Astrocyte of the spinal cord (primary cell): ENCODE results near the gene HOXB9.

Experiments
- DNase-seq: peaks from one replicate; pipeline ENCODE4 v3.0.0; 2011; ENCODE audit warnings: low read depth, low spot score
- H3K4me3 ChIP-seq: 2 replicates; pipeline ENCODE4 v1.5.1; 2011; ENCODE audit warnings: low read depth, mild to moderate bottlenecking, low read length, moderate library complexity
- in situ Hi-C: cut with HindIII; loops from 2 replicates; pipeline ENCODE4 v1.10.0; 2017; ENCODE audit warnings: low sequenced_read_pairs
- TF ChIP-seq, protein P1 (sequence below): IDR thresholded peaks from 2 replicates; pipeline ENCODE4 v1.5.1; 2012; ENCODE audit warnings: low read depth, mild to moderate bottlenecking, low read length, inconsistent platforms

Gene HOXB9

DNA sequence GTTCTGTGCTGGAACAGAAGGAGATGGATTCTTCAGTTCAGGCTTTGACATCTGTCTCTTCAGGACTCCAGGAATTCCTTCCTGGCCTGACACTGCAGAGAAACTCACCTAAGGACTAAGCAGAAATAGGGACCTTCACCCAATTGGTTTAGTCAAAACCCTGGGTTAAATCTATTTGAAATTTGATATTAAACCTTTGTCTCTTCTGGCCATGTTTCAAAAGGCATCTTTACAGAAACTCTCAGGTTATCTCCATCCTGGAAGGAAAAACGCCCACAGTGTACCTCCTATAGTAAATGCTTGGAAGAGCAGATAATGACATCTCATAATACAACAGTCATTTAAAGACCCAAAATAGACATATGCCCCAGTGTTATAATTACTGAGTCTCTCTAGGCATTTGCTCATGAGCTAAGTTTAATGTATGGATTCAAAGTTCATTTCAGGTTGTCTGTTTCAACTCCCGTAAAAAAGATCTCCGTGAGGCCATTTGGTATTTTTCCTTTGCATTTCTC, 42.4 kb downstream of the HOXB9 start:
- in situ Hi-C loops, result no loop called here
- TF ChIP-seq, protein P1, sequence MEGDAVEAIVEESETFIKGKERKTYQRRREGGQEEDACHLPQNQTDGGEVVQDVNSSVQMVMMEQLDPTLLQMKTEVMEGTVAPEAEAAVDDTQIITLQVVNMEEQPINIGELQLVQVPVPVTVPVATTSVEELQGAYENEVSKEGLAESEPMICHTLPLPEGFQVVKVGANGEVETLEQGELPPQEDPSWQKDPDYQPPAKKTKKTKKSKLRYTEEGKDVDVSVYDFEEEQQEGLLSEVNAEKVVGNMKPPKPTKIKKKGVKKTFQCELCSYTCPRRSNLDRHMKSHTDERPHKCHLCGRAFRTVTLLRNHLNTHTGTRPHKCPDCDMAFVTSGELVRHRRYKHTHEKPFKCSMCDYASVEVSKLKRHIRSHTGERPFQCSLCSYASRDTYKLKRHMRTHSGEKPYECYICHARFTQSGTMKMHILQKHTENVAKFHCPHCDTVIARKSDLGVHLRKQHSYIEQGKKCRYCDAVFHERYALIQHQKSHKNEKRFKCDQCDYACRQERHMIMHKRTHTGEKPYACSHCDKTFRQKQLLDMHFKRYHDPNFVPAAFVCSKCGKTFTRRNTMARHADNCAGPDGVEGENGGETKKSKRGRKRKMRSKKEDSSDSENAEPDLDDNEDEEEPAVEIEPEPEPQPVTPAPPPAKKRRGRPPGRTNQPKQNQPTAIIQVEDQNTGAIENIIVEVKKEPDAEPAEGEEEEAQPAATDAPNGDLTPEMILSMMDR, result no peak
- peak overlapping the region; percentile 77 for H3K4me3 ChIP-seq
- DNase-seq, result no peak

DNA sequence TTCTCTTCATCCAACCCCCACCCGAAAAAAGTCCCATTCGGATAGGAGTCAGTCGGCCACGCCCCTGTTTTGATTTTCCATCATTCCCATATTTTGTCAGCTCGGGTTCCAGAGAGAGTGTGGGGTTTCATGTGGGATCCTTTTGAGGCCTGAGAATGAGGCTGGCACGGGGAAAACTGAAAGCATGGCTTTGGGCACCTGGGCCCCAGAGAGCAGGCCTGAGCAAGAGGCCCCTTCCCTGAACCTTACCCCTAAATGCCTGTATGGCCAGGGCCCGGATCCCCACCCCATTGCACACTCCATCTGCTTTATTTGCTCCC, 43.4 kb downstream of the HOXB9 start:
- H3K4me3 ChIP-seq, result peak overlapping the region; percentile 77
- TF ChIP-seq, protein P1, result no peak
- in situ Hi-C loops, result no loop called here
- no peak for DNase-seq

DNA sequence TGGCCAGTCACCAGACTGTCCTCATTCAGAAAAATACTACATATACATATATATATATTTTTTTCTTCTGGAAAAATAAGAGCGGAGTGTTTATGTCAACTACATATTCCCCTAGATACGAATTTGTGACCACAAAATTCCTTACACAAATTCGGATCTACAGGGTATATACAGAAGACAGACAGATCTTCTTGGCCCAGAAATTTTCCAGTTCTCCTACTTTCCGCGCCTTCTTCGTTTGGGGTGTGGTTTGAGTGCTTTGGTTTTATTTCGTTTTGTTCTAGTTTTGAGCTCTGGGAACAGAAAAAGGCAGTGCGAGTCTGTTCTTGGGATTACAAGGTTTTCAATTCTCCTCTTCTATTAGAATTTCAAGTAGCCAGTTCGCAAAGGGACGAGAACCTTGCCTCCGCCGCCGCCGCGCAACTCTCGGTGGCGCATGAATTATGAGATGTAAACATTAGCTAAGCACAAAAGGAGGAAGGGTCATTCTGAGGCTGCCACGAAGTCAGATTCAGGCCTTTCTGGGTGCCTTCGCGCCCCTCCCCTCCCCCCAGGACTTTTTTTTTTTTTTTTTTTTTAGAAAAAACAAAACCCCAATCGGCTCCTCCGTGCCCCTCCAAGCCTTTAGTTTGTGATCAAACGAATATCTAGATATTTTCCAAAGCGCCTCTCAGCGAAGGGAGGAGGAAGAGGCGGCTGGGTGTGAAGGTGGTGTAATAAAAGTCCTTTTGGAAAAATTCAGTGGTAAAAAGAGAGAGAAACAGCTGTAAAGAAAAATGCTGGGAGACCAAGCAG, 46.2 kb downstream of the HOXB9 start:
- in situ Hi-C loops, result no loop called here
- peak overlapping the region; percentile 77 for H3K4me3 ChIP-seq
- peak; percentile 81 for DNase-seq
- TF ChIP-seq, protein P1, result no peak

DNA sequence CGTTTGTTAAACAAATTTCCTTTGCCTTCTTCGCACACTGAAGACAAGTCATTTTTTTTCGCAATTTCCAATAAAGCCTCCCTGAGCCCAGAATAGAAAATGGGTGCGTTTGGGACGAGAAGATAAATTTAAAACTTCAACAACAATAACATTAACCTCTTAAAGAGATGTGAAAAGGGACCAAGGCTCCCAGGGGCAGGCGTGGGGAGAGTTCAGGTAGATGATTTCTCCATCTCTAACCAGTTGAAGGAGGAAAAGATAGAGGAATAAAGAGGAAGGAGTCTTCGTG, 46.7 kb downstream of the HOXB9 start:
- DNase-seq, result no peak
- TF ChIP-seq, protein P1, result no peak
- H3K4me3 ChIP-seq, result peak overlapping the region; percentile 77
- in situ Hi-C loops, result no loop called here

DNA sequence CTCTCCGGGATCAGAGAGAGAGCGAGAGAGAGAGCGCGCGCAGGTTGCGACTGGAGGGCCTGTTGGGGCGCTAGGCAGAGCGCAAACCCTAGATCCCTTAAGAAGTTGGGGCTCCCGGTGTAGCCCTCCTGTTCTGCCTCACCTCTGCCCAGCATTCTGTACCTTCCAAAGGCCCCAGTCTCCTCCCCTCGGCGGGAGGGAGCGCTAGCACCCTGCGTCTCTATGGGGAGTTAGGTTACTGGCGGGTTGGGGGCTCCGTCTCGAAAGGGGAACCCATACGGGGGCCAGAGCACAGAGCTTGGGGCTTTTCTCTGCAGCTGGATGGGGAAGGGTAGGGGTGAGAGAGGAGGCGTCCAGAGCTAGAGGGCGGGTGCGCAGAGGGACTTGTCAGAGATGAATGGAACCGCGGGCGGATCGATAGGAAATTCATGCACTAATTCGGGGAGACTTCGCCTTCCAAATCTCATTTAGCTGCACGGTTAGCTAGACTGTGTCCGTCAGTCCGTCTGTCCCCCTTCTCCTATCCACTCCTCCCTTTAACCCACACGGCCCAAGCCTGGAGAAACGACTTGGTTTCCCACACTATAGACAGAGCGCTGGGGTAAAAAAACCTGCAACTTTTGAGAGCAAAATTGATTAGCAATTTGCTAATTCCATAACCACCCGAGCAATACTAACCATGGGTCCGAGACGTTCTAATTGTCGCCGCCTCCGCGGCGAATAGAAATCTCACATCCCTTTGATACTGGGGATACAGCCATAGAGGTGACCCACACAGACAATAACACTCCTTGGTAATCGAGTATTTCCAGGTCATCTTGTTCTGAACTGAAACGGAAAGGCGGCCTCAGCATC, 47.3 kb downstream of the HOXB9 start:
- DNase-seq, result no peak
- TF ChIP-seq, protein P1, result no peak
- in situ Hi-C loops, result no loop called here
- peak overlapping the region; percentile 77 for H3K4me3 ChIP-seq

DNA sequence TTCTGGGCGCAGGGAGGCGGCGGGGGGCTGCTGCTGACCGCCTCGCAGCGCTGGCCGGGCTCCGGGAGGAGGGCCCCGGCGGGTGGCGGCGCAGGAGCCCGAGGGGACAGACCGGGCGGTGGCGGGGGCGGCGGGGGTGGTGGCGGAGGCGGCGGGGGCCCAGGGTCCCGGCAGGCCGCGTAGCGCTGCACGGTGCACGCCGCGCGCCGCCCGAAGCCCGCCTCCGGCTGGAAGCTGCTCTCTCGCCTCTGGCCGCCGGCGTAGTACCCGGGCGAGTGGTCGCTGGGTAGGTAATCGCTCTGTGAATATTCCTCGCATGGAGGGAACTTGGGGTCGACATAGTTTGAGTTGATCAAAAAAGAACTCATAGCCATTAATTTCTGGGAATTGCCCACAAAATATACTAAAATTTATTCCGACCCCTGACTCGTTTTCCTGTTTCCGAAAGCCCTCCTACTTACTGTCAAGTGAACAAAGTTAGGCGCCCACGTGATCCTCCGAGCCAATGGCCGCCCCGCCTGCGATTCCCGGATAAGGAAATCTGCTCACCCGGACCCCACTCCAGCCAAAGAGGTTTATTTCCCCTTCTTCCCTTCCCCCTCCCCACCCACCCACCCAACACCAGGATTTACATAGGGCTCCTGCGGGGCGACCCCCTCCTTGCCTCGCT, 48.1 kb downstream of the HOXB9 start, which contains the start of gene HOXB4:
Gene HOXB4, minus strand, starts transcription at position 405 of the 670 bp plus-strand sequence. Its CDS starts 31 bp downstream, at position 374.
- in situ Hi-C loops, result no loop called here
- peak; percentile 91 for DNase-seq
- H3K4me3 ChIP-seq, result peak within 1 kb of the TSS; percentile 77
- TF ChIP-seq, protein P1, result no peak
